Measurements from ENCODE around the gene INHBB.

GRCh38 chr2:120375251-120376020 lies 29.5 kb downstream of the INHBB start:
- TF ChIP-seq POLR2A (IDR thresholded peaks at IDR 0.05; ENCODE audit: low read depth, low read length) (no peak), POLR2AphosphoS5 (IDR thresholded peaks at IDR 0.05; ENCODE audit: low read depth, low read length) (no peak)
